HG02610 (cell line): Measurements from ENCODE around the gene FHIT.

Source experiments
- ATAC-seq: cut with Tn5 transposase; IDR thresholded peaks from one replicate; pipeline ENCODE4 v1.9.1; 2021; ENCODE audit warnings: mild to moderate bottlenecking, moderate library complexity; ENCODE audit not compliant: unreplicated experiment

FHIT gene

GRCh38 chr3:60652829-60653228, 598.4 kb downstream of the FHIT start:
- no peak for ATAC-seq

- ATAC-seq: no peak
Observed at GRCh38 chr3:60651799-60652198, 599.5 kb downstream of the FHIT start.

GRCh38 chr3:60650171-60650570, 601.1 kb downstream of the FHIT start:
- no peak for ATAC-seq

GRCh38 chr3:60645801-60646200, 605.5 kb downstream of the FHIT start:
- no peak for ATAC-seq

GRCh38 chr3:60643831-60644230, 607.4 kb downstream of the FHIT start:
- ATAC-seq: no peak

GRCh38 chr3:60641354-60641753, 609.9 kb downstream of the FHIT start:
- ATAC-seq: no peak

GRCh38 chr3:60636846-60637245, 614.4 kb downstream of the FHIT start:
- no peak for ATAC-seq

GRCh38 chr3:60633644-60634043, 617.6 kb downstream of the FHIT start:
- no peak for ATAC-seq

- ATAC-seq: no peak
Observed at GRCh38 chr3:60631509-60631908, 619.7 kb downstream of the FHIT start.

- no peak for ATAC-seq
Observed at GRCh38 chr3:60630953-60631352, 620.3 kb downstream of the FHIT start.

- no peak for ATAC-seq
Observed at GRCh38 chr3:60629816-60630215, 621.4 kb downstream of the FHIT start.

GRCh38 chr3:60622349-60622748, 628.9 kb downstream of the FHIT start:
- no peak for ATAC-seq

- ATAC-seq: no peak
Observed at GRCh38 chr3:60617188-60617587, 634.1 kb downstream of the FHIT start.

GRCh38 chr3:60613769-60614303, 637.4 kb downstream of the FHIT start:
- no peak for ATAC-seq

- no peak for ATAC-seq
Observed at GRCh38 chr3:60610441-60611112, 640.7 kb downstream of the FHIT start.

- ATAC-seq: no peak
Observed at GRCh38 chr3:60609446-60609845, 641.8 kb downstream of the FHIT start.

GRCh38 chr3:60603860-60604259, 647.4 kb downstream of the FHIT start:
- no peak for ATAC-seq

- ATAC-seq: no peak
Observed at GRCh38 chr3:60600848-60601247, 650.4 kb downstream of the FHIT start.

- ATAC-seq: no peak
Observed at GRCh38 chr3:60599586-60599985, 651.7 kb downstream of the FHIT start.

- no peak for ATAC-seq
Observed at GRCh38 chr3:60598671-60599070, 652.6 kb downstream of the FHIT start.

GRCh38 chr3:60594025-60594424, 657.2 kb downstream of the FHIT start:
- ATAC-seq: no peak

- ATAC-seq: no peak
Observed at GRCh38 chr3:60591267-60591666, 660.0 kb downstream of the FHIT start.

GRCh38 chr3:60588806-60589205, 662.4 kb downstream of the FHIT start:
- no peak for ATAC-seq
